Kidney glomerular epithelial cell (primary cell): ENCODE results near the gene FUCA1.
"Not testable (repeated sequence)": the region's sequence is repeated elsewhere in the genome, so short reads cannot be mapped to it uniquely, and the experiment has no call there.

Experiments
- DNase-seq: peaks from one replicate; lab custom pipeline; 2025; lab: John Stamatoyannopoulos, UW

Gene FUCA1

DNA sequence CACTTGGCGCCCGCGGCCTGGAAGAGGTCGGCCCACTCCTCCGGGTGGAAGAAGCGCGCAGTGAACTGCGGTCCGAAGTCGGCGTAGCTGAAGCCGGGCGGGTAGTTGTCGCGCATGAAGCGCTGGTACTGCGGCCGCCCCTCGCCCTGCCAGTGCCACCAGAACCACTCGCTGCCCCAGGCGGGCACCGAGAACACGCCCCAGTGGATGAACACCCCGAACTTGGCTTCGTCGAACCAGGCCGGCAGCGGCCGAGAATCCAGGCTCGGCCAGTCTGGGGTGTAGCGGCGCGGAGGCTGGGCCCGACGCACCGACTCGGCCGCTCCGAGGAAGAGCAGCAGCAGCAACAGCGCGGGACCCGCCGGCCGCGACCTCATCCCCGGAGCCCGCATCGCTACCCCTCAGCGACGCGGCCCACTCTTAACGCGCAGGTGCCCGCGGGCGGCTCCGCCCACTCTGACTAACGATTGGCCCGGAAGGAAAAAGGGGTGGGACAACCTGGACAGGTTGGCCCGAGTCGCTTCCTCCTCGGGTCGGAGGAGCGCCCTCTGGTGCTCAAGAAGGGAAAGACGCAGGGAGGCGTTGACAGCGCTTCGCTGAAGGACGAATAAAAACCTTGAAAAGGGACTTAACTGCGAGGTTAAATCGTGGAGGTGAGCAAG, at the start of gene FUCA1:
Gene FUCA1 (minus strand): TSS at position 396 of the 662 bp plus-strand sequence. CDS start 4 bp downstream, at position 392.
- DNase-seq = peak; percentile 85

DNA sequence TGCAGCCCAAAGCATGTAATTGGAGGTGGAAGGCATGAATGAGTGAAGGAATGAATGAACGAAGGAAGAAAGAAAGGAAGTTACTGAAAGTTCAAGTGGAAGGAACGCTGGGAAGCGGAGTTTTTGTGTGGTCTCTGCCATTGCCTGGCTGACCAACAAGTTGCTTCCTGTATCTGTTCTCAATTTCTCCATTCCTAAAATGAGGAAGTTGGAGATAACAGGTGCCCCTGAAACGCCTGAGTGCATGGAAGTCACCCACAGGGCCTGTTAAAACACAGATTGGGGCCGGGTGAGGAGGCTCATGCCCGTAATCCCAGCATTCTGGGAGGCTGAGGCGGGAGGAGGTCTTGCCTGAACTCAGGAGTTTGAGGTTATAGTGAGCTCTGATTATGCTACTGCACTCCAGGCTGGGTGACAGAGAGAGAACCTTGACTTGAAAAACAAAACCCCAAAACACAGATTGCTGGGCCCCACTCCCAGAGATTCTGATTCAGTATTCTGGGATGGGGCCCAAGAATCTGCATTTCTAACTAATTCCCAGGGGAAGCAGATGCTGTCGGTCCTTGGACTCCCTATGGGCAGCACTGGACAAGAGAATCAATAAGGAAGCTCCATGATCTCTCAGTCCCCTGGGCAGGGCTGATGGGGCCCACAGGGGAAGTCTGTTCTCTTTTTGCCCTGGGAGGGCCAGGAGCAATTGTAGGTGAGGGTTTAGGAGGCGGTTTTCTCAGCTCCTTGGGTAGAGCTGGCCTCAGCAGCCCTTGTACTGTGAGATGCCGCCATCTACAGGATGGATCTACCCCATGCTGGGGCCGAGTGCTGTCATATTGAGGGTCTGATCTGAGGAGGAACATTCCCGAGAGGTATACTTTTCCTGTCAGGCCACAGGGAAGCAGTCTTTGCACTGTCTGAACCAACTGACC, 48.4 kb upstream of the FUCA1 start:
- DNase-seq = peak; percentile 49

DNA sequence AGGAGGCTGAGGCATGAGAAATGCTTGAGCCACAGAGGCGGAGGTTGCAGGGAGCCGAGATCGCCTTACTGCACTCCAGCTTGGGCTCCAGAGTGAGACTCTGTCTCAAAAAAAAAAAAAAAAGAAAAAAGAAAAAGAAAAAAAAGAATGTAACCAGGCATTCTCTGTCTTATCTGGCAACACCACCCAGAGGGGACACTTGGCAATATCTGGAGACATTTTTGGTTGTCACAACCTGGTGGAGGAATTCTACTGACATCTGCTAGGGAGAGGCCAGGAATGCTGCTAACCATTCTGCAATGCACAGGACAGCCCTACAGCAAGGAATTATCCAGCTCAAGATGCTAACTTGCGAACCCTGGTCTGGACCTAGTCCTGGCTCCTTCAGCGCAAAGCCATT, 47.4 kb upstream of the FUCA1 start:
- DNase-seq = no peak

DNA sequence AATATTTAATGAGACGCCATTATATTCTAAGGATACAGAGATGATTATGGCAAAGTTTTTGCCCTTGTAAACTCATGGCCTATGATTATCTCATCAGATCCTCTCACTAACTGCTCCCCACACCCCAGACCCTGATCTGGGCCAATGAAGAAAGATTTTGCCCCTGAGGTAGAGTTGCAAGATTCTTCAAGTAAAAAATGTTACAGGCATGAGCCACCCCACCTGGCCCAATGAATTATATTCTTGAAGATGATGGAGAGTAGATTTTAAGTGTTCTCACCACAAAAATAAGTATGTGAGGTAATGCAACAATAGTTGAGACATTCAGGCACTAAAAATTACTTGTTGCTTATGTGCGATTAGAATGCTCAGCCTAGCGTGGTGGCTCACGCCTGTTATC, 46.8 kb upstream of the FUCA1 start:
- no peak for DNase-seq

DNA sequence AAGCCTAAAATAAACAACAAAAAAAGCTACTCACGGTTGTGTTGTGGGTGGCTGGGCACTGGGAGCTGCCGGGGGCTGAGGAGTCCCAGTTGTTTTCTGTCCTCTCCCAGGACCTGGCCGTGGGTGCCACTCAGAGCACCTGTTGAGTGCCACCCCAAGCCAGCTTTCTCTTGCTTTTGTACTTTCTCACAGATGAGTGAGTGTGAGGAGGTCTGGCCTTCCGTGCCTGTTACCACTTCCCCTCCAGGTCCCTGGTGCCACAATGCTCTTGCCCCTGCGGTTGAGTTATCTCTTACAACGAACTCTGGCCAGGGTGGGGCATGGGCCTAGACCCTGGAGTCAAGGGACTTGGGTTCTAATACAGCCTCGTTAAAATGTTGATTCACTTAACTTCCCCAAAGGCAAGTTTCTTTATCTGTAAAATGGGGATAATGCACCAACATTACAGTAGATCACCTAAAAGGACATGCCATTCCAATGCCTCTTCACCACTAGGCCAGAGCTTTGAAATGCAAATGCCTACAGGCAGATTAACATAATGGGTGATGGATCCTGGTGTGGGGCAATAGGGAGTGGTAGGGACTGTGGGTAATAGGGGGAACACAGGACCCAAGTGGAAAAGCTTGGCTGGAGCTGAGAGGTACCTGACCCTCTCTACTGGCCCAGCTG, 45.3 kb upstream of the FUCA1 start, which contains the start of gene CNR2:
Gene CNR2 (minus strand): TSS at position 151 of the 669 bp plus-strand sequence. CDS start 37,745 bp downstream, outside the sequence.
- no peak for DNase-seq

DNA sequence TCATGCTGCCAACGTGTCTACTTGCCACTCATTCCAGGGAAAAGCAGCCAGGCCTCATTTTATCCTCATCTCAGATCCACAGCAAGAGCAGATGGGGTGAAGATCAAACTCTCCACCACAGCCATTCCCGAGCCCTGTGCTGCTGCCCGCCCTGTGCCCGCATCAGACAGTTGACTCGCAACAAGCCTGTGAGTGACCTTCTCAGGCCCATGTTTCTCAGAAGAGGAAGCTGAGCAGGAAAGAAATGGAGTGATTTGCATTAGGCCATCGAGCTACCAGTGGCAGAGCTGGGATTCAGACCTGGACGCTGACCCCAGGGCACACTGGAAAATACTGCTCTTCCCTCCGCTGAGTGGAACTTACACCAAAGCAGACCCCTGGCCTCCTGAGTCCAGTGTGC, 43.8 kb upstream of the FUCA1 start:
- DNase-seq = no peak

DNA sequence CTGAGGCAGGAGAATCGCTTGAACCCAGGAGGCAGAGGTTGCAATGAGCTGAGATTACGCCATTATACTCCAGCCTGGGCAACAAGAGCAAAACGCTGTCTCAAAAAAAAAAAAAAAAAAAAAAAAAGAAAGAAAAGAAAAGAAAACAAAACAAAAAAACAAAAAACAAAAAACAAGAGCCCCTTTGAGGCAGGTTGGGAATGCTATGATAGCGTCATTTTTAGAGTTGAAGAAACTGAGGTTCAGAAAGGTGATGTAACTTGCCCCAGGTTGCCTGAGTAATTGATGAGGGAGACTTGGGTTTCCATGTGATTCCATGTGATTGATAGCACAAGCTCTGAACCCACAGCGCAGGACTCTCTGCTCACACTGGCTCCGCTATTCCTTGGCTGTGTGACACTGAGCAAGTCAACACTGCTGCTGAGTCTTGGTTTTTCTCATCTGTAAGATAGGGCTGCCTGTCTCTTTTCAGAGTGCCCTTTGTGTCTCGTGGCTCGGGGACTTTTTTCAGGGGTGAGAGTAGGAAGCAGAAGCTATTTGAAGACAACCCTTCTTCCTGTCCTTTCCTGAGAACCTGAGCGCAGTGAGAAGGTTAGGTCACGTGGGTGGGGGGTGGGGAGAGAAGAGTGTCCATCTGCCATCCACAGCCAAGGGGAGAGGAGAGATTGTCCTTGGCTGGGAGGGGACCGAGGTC, 42.6 kb upstream of the FUCA1 start:
- no peak for DNase-seq

DNA sequence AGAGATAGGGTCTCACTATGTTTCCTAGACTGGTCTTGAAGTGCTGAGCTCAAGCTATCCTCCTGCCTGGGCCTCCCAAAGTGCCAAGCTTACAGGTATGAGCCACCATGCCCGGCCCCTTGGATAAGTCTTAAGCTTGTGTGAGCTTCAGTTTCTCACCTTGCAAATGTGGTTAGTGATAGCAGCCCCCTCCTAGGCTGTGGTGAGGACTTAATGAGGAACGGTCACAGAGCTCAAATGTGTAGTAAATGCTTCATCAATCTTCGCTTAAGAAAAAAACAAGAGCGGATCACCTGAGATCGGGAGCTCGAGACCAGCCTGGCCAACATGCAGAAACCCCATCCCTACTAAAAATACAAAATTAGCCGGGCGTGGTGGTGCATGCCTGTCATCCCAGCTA, 42.1 kb upstream of the FUCA1 start:
- no peak for DNase-seq

DNA sequence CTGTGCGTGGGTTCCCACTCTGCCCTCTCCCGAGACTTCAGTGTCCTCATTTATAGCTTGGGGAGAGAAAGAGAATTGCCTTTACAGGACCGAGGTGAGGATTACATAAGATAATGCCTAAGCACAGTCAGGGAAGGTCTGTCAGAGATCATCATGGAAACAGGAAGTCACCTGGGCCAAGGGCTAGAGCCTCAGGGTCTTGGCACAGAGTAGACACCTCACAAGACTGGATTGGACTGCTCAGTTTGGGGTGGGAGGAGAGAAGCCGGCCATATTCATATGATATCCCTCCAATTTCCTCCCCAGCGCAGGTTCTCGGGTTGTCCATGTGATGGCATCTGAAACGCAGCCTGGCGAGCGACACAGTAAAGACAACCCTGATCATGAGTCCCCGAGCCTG, 41.3 kb upstream of the FUCA1 start:
- no peak for DNase-seq

DNA sequence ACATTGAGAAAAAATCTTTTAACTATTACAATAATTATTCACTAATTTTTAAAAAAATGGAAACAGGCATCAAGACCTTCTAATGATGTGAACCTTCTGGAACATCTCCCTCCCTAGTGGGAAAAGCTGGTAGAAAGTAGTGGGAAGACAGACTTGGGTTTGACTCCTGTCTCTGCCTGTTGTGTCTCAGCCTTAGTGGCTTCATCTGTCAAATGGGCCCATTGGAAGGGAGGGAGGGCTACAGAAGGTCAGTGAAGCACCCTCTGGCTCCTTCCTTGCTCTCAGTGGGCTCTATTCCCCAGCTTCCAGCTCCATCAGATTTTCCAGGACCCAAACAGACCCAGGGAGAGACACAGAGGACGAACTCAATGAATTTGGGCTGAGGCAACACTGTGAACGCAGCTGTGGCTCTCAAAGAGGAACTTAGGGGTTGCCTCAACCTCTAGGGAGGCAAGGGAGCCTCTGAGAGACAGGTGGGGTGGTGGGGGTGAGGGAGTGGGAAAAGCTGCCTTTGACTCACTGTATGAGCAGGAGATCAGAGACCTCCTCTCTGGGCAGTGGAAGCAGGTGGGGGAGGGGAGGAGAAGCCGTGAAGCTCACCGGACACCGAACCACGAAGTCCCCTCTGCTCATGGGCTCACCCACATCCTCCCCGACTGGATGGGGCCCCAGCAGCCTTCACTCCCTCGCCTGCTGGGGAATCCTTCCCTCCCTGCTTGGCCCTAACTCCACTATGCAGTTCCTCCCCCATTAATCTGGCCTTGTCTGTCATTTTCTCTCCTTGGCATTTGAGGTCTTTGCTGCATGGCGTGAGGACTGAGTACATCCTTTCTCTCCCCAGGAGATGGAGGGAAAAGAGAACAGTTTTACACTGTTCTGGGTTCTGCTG, 40.6 kb upstream of the FUCA1 start:
- no peak for DNase-seq

DNA sequence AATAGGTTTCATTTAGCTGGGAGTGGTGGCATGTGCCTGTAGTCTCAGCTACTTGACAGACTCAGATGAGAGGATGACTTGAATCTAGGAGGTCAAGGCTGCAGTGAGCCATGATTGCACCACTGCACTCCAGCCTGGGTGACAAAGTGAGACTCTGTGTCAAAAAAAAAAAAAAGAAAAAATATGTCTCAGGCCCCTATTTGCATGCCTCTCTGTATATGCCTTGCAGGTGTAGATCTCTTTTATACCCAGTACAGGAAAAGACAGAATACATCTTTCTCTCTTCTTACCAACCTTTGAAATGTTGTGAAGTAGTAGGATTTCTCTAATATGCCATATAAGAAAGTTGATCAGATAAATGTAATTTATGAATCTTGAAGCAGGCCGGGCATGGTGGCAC, 38.6 kb upstream of the FUCA1 start:
- DNase-seq = no peak

DNA sequence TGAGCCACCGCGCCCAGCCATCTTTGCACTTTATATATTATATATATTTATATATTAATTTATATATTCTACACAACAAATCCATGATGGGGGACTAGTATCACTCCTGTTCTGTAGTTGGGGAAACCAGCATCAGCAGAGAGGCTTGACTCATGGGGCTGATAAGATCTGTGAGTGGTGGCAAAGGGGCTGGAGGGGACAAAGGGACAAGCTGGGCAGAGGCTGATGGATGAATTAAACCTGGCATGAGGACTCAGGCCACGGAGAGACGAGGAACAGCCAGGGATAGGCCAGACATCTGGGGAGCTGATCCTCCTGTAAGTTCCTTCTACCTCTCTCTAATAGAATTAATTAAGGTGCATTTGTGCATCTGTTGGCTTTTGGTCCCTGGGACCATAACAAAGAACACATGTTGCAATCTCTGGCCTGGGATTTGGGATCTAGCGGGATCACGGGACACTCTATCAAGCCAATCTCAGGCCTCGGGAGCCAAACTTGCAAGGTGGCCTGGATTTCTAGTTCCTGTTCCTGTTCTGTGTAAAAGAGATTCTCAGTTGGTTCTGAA, 37.5 kb upstream of the FUCA1 start:
- DNase-seq = no peak

DNA sequence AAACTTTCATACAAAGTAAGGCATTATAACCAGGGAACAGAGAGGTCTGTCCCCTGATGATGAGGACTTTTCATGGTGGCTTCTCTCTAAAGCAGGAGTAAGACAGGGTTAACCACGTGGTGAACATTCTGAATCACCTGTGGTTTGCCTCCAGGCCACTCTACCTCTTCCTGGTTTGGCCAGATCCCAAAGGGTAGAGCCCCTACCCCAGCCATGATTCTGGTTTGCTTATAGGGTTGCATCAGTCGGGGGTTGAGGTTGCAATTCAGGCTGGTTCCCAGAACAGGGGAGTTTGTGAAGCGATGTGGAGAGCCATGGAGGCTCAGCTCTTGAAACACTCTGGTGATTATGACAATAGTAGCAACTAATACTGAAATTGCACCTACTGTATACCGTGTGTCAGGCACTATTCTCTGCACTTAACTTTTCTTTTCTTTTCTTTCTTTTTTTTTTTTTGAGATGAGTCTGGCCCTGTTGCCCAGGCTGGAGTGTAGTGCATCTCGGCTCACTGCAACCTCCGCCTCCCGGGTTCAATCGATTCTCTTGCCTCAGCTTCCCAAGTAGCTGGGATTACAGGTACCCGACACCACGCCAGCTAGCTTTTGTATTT, 36.8 kb upstream of the FUCA1 start:
- DNase-seq = no peak

DNA sequence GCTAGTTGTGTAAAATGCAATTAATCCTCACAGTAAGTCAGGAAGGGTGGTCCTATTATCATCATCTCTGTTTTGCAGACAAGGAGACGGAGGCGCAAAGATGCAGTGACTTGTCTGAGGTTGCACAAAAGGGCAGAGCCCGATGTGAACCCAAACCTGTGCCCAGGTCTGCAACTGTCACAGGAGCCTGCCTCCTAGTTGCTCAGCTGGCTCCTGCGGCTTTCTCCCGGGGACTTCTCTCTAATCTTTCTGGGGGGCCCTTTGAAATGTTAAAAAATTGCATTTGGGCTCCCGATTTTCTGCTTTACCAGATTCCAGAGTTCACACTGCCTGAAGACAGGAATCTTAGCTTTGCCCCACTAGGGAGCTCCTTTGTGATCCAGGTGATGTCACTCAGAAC, 35.7 kb upstream of the FUCA1 start:
- DNase-seq = no peak

DNA sequence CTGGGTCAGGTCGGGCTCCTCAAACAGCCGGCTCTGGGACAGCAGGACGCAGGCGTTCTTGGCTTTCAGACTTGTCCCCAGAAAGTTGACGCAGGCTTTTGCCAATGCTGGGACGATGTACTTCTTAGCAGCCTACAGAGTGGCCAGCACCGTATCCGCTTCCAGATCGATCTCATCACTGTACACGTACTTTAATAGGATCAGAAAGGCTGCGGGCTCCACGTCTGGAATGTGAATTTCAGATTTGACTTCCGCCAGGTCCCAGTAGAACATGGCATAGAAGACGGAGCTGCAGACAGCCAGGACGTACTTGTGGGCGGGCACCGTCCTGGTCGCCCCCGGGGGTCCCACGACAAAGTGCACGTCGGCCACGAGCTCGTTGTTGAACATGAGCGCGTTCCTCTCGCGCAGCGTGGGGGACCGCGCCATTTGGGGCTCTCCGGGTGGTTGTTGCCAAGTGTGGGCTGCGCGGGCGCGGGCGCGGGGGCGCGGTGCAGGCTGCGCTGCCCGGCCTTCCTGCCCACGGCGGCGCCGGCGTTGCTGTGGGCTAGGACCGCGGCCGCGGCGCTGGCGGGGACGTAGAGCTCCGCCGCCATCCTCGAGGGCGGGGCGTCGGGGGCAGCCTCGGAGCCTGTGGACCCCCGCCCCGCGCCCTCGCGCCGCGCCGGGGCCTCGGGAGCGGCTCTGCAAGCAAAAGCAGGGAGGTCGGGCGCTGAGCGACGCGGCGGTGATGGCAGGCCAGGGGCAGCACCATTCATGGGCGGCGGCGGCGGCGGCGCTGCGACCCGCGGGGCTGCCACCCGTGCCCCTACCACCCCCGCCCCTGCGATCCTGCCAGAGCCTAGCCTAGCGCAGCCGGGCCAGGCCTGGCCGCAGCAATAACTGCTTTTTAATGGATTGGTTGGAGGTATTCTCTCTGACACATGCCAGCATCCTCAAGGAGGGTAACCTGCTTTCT, 34.5 kb upstream of the FUCA1 start:
- DNase-seq = no peak

DNA sequence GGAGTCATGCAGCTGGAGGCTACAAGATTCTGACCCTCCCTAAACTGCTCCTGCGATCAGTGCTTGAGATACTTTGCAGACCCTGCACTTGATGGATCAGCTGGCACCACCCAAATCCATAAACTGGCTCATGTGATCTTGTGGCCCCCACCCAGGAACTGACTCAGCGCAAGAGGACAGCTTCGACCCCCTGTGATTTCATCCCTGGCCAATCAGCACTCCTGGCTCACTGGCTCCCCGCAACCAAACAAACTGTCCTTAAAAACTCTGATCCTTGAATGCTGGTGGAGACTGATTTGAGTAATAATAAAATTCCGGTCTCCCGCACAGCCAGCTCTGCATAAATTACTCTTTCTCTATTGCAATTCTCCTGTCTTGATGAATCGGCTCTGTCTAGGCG, 31.9 kb upstream of the FUCA1 start:
- DNase-seq = not testable (repeated sequence)

DNA sequence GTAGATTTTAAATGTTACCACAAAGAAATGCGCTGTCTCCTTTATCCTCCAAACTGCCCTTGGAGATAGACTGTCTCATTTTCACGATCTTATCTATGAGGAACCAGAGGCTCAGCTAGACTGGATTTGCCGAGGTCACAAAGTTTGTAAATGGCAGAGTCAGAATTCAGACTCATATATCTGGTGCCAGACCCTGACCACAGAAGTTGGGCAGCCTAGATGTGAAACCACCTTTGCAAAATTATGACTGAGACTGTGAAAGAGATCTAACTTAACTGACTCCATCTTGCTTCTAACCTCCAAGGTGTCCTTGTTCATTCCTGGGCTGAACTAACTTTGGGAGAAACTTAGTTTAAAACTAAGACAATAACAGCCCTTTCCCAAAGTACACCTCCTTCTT, 31.0 kb upstream of the FUCA1 start:
- no peak for DNase-seq

DNA sequence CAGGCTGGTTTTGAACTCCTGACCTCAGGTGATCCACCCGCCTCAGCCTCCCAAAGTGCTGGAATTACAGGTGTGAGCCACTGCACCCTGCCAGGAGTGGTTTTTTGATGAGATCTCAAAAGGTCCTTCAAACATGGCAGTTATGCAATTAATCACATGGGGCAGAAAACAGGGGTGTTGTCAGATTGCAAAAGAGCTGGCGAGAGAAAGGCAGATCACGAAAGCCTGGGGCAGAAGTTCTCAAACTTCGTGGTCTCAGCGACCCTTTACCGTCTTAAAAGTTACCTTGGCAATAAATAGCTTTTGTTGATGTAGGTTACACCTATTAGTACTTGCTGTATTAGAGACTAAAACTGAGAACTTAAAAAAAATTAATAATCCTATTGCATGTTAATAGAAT, 29.0 kb upstream of the FUCA1 start:
- no peak for DNase-seq

DNA sequence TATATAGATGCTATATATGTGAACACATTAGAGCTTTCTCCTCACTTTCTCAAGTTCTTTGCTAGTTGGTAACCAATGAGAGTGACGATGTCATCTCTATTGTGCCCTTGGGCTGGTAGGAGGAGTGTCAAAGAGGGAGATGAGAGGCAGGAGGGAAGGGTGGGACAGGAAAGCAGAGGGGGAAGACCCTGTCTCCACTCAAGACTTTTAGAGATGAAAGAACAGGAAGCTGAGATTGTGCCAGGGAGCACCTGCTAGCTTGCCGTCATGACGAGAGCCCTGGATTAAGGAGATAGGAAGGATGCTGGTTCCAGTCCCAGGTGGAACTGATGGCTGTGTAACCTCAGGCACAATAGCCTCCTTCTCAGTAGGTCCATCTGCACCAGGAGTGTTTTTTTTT, 28.4 kb upstream of the FUCA1 start:
- DNase-seq = no peak
